Uterus (tissue), 2 donors: Measurements from ENCODE around the gene DPP6.
"Not testable (repeated sequence)": the region's sequence is repeated elsewhere in the genome, so short reads cannot be mapped to it uniquely, and the experiment has no call there.

Experiments used
- POLR2A ChIP-seq, 2 donors: fragments of 450-650 bp; IDR thresholded peaks; one replicate each; pipeline ENCODE4 v1.6.1; 2016; ENCODE audit warnings: antibody characterized with exemption in 2 of 2, mild to moderate bottlenecking in 1 of 2, moderate library complexity in 1 of 2
- TF ChIP-seq, protein P1 (sequence below), 4 experiments: fragments of 200-600 bp in 2 of 4; fragments of 450-650 bp in 2 of 4; sonication (generic) in 2 of 4; IDR thresholded peaks; one replicate each; pipeline ENCODE4 v1.5.1; 2016 to 2019; ENCODE audit warnings: antibody characterized with exemption in 4 of 4, mild to moderate bottlenecking in 2 of 4, moderate library complexity in 1 of 4

DNA sequence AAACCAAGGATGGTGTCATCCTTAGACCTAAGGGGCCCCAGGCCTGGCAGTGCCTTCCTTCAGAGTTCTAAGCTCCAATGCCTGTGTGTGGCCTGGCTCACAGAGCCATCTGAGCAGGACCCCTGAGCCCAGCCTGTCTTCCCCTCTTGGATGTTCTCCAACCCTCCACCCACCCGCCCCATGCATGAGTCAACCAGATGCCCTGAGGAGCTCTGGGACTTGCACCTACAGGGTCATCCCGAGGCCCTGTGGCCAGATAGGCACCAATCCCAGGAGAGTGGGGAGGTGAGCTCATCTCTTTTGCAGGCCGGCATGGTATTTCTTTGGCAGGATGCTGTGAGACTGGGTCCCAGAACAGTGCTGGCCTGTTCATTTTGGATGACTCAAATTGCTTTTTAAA, 103.7 kb downstream of the DPP6 start:
- not testable (repeated sequence) for TF ChIP-seq POLR2A (IDR thresholded peaks at IDR 0.05)
- TF ChIP-seq, protein P1, sequence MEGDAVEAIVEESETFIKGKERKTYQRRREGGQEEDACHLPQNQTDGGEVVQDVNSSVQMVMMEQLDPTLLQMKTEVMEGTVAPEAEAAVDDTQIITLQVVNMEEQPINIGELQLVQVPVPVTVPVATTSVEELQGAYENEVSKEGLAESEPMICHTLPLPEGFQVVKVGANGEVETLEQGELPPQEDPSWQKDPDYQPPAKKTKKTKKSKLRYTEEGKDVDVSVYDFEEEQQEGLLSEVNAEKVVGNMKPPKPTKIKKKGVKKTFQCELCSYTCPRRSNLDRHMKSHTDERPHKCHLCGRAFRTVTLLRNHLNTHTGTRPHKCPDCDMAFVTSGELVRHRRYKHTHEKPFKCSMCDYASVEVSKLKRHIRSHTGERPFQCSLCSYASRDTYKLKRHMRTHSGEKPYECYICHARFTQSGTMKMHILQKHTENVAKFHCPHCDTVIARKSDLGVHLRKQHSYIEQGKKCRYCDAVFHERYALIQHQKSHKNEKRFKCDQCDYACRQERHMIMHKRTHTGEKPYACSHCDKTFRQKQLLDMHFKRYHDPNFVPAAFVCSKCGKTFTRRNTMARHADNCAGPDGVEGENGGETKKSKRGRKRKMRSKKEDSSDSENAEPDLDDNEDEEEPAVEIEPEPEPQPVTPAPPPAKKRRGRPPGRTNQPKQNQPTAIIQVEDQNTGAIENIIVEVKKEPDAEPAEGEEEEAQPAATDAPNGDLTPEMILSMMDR (IDR thresholded peaks at IDR 0.05), result not testable (repeated sequence)
